Type B pancreatic cell (in vitro differentiated cells): Measurements from ENCODE around the gene PRPSAP1. TPM values are rescaled to one million over a fixed set of nuclear protein-coding genes. Genes with fewer than 3 reads are reported as not detected.

Experiments
- DNase-seq: peaks from one replicate; pipeline ENCODE4 v3.0.0; 2021; ENCODE audit warnings: mixed read lengths; ENCODE audit not compliant: unreplicated experiment; ENCODE audit errors: extremely low spot score
- H3K27ac Mint-ChIP-seq: 2 replicates; pipeline ENCODE4 v1.8.0; 2021; ENCODE audit warnings: mild to moderate bottlenecking, mixed read lengths
- H3K27me3 Mint-ChIP-seq: 2 replicates; pipeline ENCODE4 v1.8.0; 2021; ENCODE audit warnings: mixed read lengths
- H3K36me3 Mint-ChIP-seq: 2 replicates; pipeline ENCODE4 v1.8.0; 2021; ENCODE audit warnings: mixed read lengths
- H3K4me1 Mint-ChIP-seq: one replicate; pipeline ENCODE4 v1.8.0; 2021; ENCODE audit warnings: mixed read lengths; ENCODE audit not compliant: unreplicated experiment
- H3K4me3 Mint-ChIP-seq: 2 replicates; pipeline ENCODE4 v1.8.0; 2021; ENCODE audit warnings: mild to moderate bottlenecking, mixed read lengths
- H3K9me3 Mint-ChIP-seq: 2 replicates; pipeline ENCODE4 v1.8.0; 2021; ENCODE audit warnings: mixed read lengths
- total RNA-seq: library from RNA; stranded (reverse); gene quantifications from 2 replicates; pipeline ENCODE4 v1.2.1, GENCODE V29; 2021; ENCODE audit warnings: low replicate concordance
- TF ChIP-seq, protein P1 (sequence below): fragments of 200-600 bp; sonication (generic); conservative IDR thresholded peaks from 2 replicates; pipeline ENCODE4 v1.5.0; 2021; ENCODE audit warnings: antibody characterized with exemption, mild to moderate bottlenecking

PRPSAP1 gene
- total RNA-seq, 1 donor from 2014 or later = 82.0 TPM

DNA sequence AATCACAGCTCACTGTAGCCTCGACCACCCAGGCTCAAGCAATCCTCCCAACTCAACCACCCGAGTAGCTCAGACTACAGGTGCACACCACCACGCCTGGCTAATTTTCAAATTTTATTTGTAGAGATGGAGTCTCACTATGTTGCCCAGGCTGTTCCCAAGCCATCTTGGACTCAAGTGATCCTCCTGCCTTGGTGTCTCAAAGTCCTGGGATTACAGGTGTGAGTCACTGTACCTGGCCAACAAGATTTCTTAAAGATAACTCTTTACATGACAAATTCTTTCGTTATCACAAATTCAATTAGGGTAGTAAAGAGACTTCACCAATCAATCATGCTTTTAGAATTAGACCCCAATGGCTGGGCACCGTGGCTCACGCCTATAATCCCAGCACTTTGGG is 12.4 kb downstream of the PRPSAP1 start:
- H3K27ac Mint-ChIP-seq = no peak overlapping the region
- no peak overlapping the region for H3K4me3 Mint-ChIP-seq
- TF ChIP-seq, protein P1, sequence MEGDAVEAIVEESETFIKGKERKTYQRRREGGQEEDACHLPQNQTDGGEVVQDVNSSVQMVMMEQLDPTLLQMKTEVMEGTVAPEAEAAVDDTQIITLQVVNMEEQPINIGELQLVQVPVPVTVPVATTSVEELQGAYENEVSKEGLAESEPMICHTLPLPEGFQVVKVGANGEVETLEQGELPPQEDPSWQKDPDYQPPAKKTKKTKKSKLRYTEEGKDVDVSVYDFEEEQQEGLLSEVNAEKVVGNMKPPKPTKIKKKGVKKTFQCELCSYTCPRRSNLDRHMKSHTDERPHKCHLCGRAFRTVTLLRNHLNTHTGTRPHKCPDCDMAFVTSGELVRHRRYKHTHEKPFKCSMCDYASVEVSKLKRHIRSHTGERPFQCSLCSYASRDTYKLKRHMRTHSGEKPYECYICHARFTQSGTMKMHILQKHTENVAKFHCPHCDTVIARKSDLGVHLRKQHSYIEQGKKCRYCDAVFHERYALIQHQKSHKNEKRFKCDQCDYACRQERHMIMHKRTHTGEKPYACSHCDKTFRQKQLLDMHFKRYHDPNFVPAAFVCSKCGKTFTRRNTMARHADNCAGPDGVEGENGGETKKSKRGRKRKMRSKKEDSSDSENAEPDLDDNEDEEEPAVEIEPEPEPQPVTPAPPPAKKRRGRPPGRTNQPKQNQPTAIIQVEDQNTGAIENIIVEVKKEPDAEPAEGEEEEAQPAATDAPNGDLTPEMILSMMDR = no peak
- no peaks in the 10 kb centered on the region for H3K9me3 Mint-ChIP-seq
- no peaks in the 10 kb centered on the region for H3K27me3 Mint-ChIP-seq
- peaks cover 3% of the 10 kb centered on the region for H3K4me1 Mint-ChIP-seq
- peaks cover 28% of the 10 kb centered on the region for H3K36me3 Mint-ChIP-seq
- no peak for DNase-seq

DNA sequence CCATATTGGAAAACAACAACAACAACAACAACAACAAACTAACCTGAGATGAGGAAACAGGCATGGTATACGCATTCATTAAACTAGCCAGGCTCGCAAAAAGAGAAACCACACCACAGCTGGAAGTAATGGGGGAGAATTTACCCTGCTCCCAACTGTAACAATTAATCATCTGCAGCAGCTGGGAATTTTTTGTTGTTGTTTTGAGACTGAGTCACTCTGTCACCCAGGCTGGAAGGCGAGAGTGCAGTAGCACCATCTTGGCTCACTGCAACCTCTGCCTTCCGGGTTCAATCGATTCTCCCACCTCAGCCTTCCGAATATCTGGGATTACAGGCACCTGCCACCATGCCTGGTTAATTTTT is 16.3 kb downstream of the PRPSAP1 start:
- no peaks in the 10 kb centered on the region for H3K9me3 Mint-ChIP-seq
- H3K36me3 Mint-ChIP-seq = peaks cover 21% of the 10 kb centered on the region
- TF ChIP-seq, protein P1 = no peak
- H3K4me1 Mint-ChIP-seq = peaks cover 14% of the 10 kb centered on the region
- no peak overlapping the region for H3K27ac Mint-ChIP-seq
- no peak overlapping the region for H3K4me3 Mint-ChIP-seq
- H3K27me3 Mint-ChIP-seq = no peaks in the 10 kb centered on the region
- no peak for DNase-seq

DNA sequence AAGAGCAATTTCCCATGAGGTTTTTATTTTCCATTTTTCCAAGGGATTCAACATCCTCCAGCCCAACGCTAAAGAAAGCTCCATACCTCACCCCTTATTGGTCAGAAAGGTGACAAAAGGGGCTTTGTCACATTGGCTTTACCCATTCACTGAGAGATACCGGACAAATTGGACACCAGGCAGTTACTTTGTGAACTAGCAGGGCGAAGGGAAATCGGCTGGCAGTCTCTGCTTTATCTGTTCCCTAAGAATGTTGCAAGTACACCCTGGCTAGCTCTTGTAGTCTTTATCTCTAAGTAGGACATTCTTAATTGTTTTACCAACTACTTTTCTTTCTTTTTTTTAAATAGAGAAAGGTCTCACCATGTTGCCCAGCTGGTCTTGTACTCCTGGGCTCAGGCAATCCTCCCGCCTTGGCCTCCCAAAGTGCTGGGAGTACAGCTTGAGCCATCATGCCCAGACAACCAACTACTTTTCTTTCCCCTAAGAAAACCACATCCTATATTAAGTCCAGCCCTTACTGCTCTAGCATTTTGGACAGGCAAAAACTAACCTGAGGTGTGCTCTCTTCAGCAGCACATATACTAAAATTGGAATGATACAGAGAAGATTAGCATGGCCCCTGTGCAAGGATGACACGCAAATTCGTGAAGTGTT is 16.8 kb downstream of the PRPSAP1 start:
- TF ChIP-seq, protein P1 = no peak
- Mint-ChIP-seq H3K36me3 (peaks cover 18% of the 10 kb centered on the region), H3K27ac (no peak overlapping the region), H3K4me3 (no peak overlapping the region), H3K4me1 (peaks cover 14% of the 10 kb centered on the region), H3K27me3 (no peaks in the 10 kb centered on the region), H3K9me3 (no peaks in the 10 kb centered on the region)
- no peak for DNase-seq

DNA sequence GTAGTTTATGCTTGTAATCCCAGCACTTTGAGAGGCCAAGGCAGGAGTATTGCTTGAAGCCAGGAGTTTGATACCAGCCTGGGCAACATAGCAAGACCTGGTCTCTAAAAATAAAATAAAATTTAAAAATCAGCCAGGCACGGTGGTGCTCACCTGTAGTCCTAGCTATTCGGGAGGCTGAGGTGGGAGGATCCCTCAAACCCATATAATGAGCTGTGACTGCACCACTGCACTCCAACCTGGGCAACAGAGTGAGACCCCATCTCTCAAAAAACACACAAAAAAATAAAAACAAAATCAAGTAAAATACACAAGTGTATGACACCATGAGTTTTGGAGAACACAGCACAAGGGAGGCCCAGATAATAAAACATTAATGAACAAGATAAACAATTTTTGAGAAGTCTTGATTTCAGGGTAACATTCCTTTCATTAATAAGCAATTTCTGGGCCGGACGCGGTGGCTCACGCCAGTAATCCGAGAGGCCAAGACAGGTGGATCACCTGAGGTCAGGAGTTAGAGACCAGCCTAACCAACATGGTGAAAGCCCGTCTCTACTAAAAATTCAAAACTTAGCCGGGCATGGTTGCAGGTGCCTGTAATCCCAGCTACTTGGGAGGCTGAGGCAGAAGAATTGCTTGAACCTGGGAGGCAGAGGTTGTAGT is 17.9 kb downstream of the PRPSAP1 start:
- Mint-ChIP-seq H3K4me3 (no peak overlapping the region), H3K27me3 (no peaks in the 10 kb centered on the region), H3K27ac (no peak overlapping the region), H3K9me3 (no peaks in the 10 kb centered on the region), H3K36me3 (peaks cover 22% of the 10 kb centered on the region), H3K4me1 (peaks cover 14% of the 10 kb centered on the region)
- DNase-seq = no peak
- TF ChIP-seq, protein P1 = no peak

DNA sequence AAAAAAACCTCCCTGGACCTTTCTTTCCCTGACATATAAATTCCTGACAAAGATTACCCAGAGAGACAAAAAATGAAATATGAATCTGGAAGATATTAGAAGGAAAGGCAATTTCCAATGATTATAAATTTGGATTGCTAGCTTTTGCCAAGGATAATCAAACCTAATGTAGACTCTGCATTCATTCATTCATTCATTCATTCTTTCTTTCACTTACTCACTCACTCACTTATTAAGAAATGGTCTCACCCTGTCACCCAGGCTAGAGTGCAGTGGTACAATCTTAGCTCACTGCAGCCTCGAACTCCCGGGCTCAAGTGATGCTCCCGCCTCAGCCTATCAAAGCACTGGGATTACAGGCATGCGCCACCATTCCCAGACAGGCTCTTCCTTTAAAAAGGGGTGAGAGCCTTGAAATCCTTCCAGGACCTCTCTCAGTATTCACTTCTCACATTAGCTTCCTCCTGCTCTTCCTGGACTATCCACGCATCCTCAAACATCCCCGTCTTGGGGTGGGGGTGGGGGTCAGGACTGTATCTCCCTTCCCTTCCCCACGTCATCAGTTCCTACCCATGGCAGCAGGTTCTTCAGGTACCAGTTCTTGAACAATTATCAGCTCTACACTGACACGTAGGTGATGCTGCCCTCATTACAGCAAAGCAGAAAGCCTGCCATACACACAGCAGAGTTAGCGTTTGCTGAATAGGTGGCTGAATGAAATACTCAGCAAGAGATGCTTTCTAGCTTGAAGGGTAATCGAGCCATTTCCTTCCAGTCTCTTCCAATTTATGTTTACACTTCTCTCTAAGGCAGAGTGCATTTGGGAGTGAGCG is 19.8 kb downstream of the PRPSAP1 start:
- Mint-ChIP-seq H3K27me3 (no peaks in the 10 kb centered on the region), H3K9me3 (no peaks in the 10 kb centered on the region), H3K4me3 (no peak overlapping the region), H3K4me1 (peaks cover 17% of the 10 kb centered on the region), H3K27ac (no peak overlapping the region), H3K36me3 (peaks cover 17% of the 10 kb centered on the region)
- no peak for DNase-seq
- TF ChIP-seq, protein P1 = no peak
